Activated naive CD4-positive, alpha-beta T cell treated with anti-CD3 and anti-CD28 coated beads for 36 hours (primary cell): ENCODE results near the gene PCSK1. TPM values are rescaled to one million over a fixed set of nuclear protein-coding genes. Genes with fewer than 3 reads are reported as not detected.
"Not testable (repeated sequence)": the region's sequence is repeated elsewhere in the genome, so short reads cannot be mapped to it uniquely, and the experiment has no call there.

Source experiments
- CTCF ChIA-PET: fragments of 350-600 bp; sonication (Branson Sonifier 250); formaldehyde crosslinking; loops from one replicate; lab custom pipeline; 2021; ENCODE audit warnings: antibody characterized with exemption; lab: Charles Lee
- DNase-seq: peaks from one replicate; pipeline ENCODE4 v3.0.0-alpha.2; 2020
- H3K27ac Mint-ChIP-seq: one replicate; pipeline ENCODE4 v1.8.0; 2021; ENCODE audit warnings: mild to moderate bottlenecking, mixed read lengths
- H3K27me3 Mint-ChIP-seq: one replicate; pipeline ENCODE4 v1.8.0; 2021; ENCODE audit warnings: low read depth, mixed read lengths
- H3K36me3 Mint-ChIP-seq: one replicate; pipeline ENCODE4 v1.8.0; 2021; ENCODE audit warnings: low read depth, mixed read lengths
- H3K4me1 Mint-ChIP-seq: one replicate; pipeline ENCODE4 v1.8.0; 2021; ENCODE audit warnings: low read depth, mixed read lengths
- H3K4me3 Mint-ChIP-seq: one replicate; pipeline ENCODE4 v1.8.0; 2021; ENCODE audit warnings: mild to moderate bottlenecking, moderate library complexity, mixed read lengths
- H3K9me3 Mint-ChIP-seq: one replicate; pipeline ENCODE4 v1.8.0; 2021; ENCODE audit warnings: mixed read lengths
- intact Hi-C: fragments of 100-400 bp; cut with micrococcal nuclease; formaldehyde crosslinking; loops from one replicate; pipeline ENCODE4 v1.15.1; 2023
- total RNA-seq, 2 experiments: library from RNA; stranded (reverse); gene quantifications; one replicate each; pipeline ENCODE4 v1.2.3, GENCODE V29; 2021

PCSK1 gene
- total RNA-seq, 2 experiments from 2014 or later: not detected

DNA sequence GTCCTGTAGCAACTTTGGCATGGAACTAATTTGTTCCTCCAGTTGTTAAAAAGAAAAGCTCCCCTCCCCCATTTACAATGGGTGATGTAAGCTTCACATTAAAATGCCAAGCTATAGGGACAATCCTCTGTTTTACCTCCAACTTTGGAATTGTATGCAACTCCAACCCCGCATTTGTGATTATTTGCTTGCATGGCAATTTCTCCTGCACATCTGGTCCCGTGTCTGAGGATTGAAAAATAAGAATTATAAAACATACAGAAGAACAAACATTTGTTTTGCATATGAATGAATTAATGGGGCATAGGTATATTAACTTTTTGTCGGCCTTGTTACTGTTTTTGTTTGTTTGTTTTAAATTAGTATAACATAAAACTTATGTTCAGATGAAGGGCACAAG lies 17.2 kb downstream of the PCSK1 start:
- no peak overlapping the region for H3K27ac Mint-ChIP-seq
- no peaks in the 10 kb centered on the region for H3K27me3 Mint-ChIP-seq
- DNase-seq: no peak
- no peaks in the 10 kb centered on the region for H3K4me1 Mint-ChIP-seq
- intact Hi-C loops: no loop called here
- CTCF ChIA-PET: no interaction called here
- H3K36me3 Mint-ChIP-seq: no peaks in the 10 kb centered on the region
- H3K4me3 Mint-ChIP-seq: no peak overlapping the region
- no peaks in the 10 kb centered on the region for H3K9me3 Mint-ChIP-seq

DNA sequence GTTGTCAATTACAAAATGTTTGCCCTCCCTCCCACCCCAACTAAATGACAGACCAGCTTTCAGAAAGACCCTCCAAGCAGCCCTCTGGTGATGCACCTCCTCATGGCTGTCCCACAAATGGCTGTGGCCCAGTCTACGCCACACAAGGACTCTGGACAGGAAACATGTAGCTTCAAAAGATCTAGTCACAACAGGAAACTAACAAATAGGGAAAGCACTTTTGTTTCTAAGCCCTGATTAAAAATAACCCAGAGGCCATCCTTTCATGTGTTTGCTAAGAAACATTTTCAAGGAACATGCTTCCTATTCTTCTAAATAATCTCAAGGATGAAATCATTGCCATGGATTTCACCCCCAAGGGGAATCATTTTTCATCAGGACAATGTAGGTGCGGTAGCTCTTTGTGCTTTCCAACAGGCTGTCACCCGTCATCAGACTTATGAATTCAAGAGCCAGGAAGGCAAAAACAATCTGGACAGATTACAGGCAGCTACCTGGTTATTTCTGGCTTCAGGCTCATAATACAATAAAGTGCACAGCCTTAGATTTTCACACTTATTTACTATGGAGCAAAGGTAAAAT lies 20.1 kb downstream of the PCSK1 start:
- Mint-ChIP-seq H3K36me3 (no peaks in the 10 kb centered on the region), H3K4me3 (no peak overlapping the region), H3K9me3 (no peaks in the 10 kb centered on the region), H3K27ac (no peak overlapping the region), H3K4me1 (no peaks in the 10 kb centered on the region), H3K27me3 (no peaks in the 10 kb centered on the region)
- CTCF ChIA-PET: no interaction called here
- DNase-seq: no peak
- intact Hi-C loops: no loop called here

DNA sequence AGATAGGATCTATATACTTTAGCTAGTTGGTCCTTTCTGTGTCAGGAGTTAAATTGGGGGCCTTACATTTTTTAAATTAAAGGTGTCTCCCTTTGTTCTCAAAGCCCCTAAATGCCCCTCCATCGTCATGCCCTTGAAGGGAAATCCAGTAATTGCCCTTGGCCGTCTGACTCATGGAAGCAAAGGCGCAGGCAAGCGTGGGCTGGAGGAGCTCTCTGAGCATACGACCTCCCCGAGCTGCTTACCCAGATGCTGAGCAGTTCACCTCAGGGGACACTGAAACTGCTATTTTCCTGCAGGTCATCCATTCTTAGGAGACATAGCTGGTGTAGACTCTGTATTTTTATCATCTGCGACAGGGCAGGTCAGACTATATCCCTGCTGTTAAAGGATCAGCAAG lies 23.0 kb downstream of the PCSK1 start:
- no peak overlapping the region for H3K27ac Mint-ChIP-seq
- no peaks in the 10 kb centered on the region for H3K4me1 Mint-ChIP-seq
- no peaks in the 10 kb centered on the region for H3K27me3 Mint-ChIP-seq
- H3K4me3 Mint-ChIP-seq: no peak overlapping the region
- H3K9me3 Mint-ChIP-seq: no peaks in the 10 kb centered on the region
- no peak for DNase-seq
- no peaks in the 10 kb centered on the region for H3K36me3 Mint-ChIP-seq
- intact Hi-C loops: no loop called here
- CTCF ChIA-PET: no interaction called here

DNA sequence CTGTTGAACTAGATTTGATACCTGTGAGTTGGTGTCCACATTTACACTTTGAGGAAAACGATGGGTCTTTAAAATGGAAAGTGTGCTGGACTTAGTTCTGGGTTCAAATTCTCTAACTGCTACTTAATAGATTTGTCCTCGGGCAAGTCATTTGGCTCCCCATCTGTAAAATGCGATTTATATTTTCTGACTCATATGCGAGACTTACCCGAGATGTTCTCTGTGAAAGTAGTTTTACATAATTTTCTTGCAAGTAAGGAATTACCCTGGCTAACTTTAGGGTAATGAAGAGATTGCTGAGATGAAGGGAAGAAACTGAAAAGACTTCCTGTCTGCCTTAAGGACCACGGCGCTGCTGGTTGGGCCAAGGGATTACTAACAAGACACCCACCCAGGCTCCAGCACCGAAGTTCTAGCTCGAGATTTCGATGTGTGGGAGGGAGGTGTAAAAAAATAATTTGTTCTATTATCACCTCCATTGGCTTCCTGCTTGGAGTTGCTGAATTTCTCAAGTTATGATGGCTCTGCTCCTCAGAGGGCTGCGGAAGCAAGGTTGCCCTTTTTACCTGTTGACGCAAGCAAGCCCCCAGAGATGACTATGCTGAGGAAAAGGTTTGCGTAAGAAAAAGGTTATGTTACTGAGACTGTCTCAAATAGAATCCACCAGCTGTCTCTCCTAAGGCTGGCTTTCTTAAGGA lies 24.1 kb downstream of the PCSK1 start:
- no peaks in the 10 kb centered on the region for H3K4me1 Mint-ChIP-seq
- no peak overlapping the region for H3K4me3 Mint-ChIP-seq
- H3K9me3 Mint-ChIP-seq: no peaks in the 10 kb centered on the region
- no peak for DNase-seq
- intact Hi-C loops: no loop called here
- H3K27me3 Mint-ChIP-seq: no peaks in the 10 kb centered on the region
- CTCF ChIA-PET: no interaction called here
- no peaks in the 10 kb centered on the region for H3K36me3 Mint-ChIP-seq
- H3K27ac Mint-ChIP-seq: no peak overlapping the region

DNA sequence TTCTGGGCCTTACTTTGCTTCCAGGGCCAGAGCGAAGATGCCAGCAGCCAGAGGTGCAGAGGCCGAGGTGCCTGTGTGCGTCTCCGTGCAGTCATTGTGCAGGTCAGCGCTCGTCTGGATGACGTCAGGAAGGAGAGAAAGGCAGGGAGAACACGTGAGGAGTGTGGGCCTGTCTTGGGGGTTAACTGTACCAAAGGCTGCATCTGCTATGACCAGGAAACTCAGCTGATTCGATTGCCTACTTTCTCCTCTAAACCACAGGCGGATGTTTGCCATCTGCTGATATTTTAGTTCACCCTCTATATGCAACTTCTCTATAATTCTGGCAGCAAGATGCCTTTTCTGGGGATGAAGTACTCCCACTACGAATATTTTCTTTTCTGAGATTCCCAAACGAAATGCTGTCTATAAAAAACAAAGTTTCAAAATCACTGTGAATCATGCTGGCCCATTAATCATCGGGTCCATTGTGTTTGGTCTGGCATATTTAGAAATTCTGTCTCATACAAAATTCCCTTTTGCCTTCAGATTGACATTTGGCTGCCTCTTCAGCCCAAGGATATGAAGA lies 24.8 kb downstream of the PCSK1 start:
- H3K9me3 Mint-ChIP-seq: no peaks in the 10 kb centered on the region
- no peaks in the 10 kb centered on the region for H3K27me3 Mint-ChIP-seq
- H3K36me3 Mint-ChIP-seq: no peaks in the 10 kb centered on the region
- no peak overlapping the region for H3K27ac Mint-ChIP-seq
- no peak for DNase-seq
- intact Hi-C loops: no loop called here
- H3K4me1 Mint-ChIP-seq: no peaks in the 10 kb centered on the region
- CTCF ChIA-PET: no interaction called here
- H3K4me3 Mint-ChIP-seq: no peak overlapping the region

DNA sequence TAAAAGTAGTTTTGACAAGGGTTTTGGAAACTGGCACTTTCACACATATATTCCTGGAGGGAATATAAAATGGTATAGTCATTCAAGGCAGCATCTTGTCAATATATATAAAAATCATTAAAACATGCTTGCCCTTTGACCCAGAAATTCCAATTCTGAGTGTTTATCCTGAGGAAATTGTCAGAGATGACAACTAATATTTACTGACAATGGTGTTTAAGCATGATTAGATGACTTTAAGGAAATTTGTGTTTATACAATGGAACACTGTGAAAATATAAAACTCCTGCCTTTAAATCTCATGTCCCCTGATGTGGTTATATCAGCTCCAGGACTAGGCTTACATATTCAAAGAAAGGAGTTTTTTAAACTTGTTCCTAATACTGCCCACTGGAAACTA lies 25.6 kb downstream of the PCSK1 start:
- intact Hi-C loops: no loop called here
- Mint-ChIP-seq H3K27me3 (no peaks in the 10 kb centered on the region), H3K9me3 (no peaks in the 10 kb centered on the region), H3K27ac (no peak overlapping the region), H3K36me3 (no peaks in the 10 kb centered on the region), H3K4me1 (no peaks in the 10 kb centered on the region), H3K4me3 (no peak overlapping the region)
- CTCF ChIA-PET: no interaction called here
- DNase-seq: no peak

DNA sequence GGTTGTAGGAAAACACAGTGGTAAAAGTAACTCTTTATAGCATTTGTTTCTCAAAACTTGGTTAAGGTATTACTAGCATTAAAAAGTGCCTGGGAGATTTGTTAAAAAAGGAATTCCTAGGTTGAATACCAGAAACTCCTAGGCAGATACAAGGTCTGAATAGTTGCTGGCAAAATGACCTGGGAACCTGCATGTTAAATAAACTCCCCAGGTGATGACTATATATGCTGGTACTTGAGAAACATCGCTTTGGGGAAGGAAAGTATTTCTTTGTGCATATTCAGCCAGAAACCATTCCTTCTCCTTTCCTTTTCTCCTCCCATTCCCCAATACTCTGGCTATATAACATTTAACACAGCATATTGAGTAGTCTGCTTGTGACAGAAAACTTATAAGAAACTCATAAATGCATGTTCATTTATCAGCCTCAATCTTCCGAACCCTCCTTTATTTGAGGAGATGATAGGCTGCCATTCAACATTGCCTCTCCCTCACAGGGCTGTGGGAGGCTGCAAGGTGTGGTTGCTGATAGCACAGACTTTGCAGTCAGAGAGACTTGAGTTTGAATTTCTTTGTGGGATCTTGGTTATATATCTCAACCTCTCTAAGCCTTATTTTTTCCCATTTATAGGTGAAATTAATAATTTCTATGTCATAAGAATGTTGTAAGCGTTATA lies 28.7 kb downstream of the PCSK1 start:
- no peaks in the 10 kb centered on the region for H3K36me3 Mint-ChIP-seq
- H3K27me3 Mint-ChIP-seq: no peaks in the 10 kb centered on the region
- CTCF ChIA-PET: interaction anchor here (1.1 kb wide), 1 partner anchor 177 kb away, joined by 3 read pairs; no protein-coding TSS in a partner anchor
- no peaks in the 10 kb centered on the region for H3K4me1 Mint-ChIP-seq
- no peak overlapping the region for H3K4me3 Mint-ChIP-seq
- intact Hi-C loops: no loop called here
- DNase-seq: no peak
- no peaks in the 10 kb centered on the region for H3K9me3 Mint-ChIP-seq
- no peak overlapping the region for H3K27ac Mint-ChIP-seq

DNA sequence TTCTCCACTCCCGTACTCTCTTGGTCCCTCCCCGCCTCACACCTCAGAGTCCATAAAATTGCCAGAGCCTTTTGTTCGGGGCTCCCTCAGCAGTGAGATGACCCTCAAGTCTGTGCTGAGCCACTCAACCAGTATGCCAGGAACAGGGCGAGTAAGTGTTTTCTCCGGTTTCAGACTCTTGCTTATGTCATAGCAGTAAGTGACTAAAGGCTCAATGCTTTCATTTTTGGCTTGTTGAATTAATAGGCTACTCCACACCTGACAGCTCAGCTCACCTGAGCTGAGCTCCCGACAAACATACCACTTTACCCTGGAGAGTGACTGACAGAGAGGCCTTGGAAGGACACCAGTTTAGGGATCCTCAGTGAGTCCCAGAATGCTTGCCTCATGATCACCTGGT lies 30.5 kb downstream of the PCSK1 start:
- intact Hi-C loops: no loop called here
- no peak overlapping the region for H3K4me3 Mint-ChIP-seq
- H3K27me3 Mint-ChIP-seq: no peaks in the 10 kb centered on the region
- no peaks in the 10 kb centered on the region for H3K9me3 Mint-ChIP-seq
- no peak overlapping the region for H3K27ac Mint-ChIP-seq
- H3K36me3 Mint-ChIP-seq: no peaks in the 10 kb centered on the region
- CTCF ChIA-PET: no interaction called here
- no peaks in the 10 kb centered on the region for H3K4me1 Mint-ChIP-seq
- no peak for DNase-seq

DNA sequence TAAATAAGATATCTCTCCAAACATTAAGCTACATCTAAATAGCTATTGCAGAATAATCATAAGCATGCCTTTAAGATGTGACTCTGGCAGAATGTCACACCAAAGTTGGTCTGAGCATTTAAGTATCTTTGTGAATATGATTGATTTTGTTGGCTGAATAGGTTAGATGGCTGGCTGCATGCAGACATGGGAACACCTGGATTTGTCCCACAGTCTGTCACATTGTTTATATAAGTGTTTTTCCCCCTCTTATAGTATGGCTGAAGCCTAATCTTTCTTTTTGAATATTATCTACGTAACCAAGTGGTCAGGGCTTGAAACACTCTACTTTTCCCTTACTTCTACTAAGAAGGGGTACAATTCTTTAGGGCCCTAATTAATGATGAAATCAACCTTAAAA lies 36.2 kb downstream of the PCSK1 start:
- CTCF ChIA-PET: interaction anchor here (0.6 to 1.1 kb wide), 3 partner anchors 13 to 473 kb away, joined by 3 read pairs; no protein-coding TSS in a partner anchor
- H3K9me3 Mint-ChIP-seq: peaks cover 2% of the 10 kb centered on the region
- H3K27ac Mint-ChIP-seq: no peak overlapping the region
- no peak for DNase-seq
- H3K36me3 Mint-ChIP-seq: no peaks in the 10 kb centered on the region
- intact Hi-C loops: no loop called here
- H3K27me3 Mint-ChIP-seq: peaks cover 3% of the 10 kb centered on the region
- no peak overlapping the region for H3K4me3 Mint-ChIP-seq
- no peaks in the 10 kb centered on the region for H3K4me1 Mint-ChIP-seq

DNA sequence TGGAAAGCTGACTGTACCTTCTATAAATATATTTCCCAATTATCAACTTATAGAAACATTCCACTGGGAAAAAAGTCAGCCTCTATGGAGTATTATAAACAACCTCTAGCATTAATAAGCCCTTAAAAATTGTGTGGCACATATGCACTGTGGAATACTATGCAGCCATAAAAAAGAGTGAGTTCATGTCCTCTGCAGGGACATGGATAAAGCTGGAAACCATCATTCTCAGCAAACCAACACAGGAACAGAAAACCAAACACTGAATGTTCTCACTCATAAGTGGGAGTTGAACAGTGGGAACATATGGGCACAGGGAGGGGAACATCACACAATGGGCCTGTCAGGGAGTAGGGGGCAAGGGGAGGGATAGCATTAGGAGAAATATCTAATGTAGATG lies 37.8 kb downstream of the PCSK1 start:
- H3K4me3 Mint-ChIP-seq, H3K4me1 Mint-ChIP-seq, H3K9me3 Mint-ChIP-seq, CTCF ChIA-PET, H3K36me3 Mint-ChIP-seq, DNase-seq, intact Hi-C loops, H3K27me3 Mint-ChIP-seq, H3K27ac Mint-ChIP-seq: not testable (repeated sequence)

DNA sequence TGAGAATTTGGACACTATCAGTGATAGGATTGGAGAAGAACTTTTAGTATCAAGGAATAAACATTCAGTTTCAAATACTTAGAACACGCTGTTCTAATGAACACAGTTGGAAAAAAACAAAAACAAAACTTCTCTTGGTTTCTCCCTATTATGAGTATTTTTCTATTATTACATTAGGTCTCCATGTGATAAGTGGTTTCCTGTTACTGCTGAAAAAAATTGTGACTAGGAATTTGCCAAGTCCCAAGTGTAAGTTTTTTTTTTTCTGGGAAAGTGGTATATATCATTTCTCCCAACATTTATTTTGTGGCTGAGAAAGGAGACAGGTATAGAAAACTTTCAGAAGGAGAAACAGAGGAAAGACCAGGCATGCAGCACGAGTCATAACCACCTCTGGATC lies 41.1 kb downstream of the PCSK1 start:
- Mint-ChIP-seq H3K4me3 (no peak overlapping the region), H3K4me1 (no peaks in the 10 kb centered on the region), H3K27ac (no peak overlapping the region), H3K9me3 (peaks cover 2% of the 10 kb centered on the region), H3K27me3 (peaks cover 3% of the 10 kb centered on the region), H3K36me3 (no peaks in the 10 kb centered on the region)
- CTCF ChIA-PET: no interaction called here
- intact Hi-C loops: no loop called here
- no peak for DNase-seq

DNA sequence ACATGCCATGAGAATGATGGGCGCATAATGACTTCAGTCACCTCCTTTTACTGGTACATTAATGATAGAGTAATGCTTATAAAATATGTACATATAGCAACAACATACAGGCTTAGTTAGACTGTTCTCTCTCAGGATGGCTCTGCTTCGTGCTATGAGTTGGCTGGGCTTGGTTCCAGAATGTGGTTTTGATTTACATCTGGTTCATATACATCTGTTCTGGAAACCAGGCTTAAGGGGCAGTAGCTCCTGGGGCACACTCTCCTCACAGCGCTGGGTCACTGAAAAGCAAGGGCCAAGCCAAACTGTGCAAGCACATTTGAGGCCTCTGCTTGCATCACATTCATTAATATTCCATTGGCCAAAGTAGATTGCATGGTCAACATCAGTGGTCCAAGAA lies 44.9 kb downstream of the PCSK1 start:
- Mint-ChIP-seq H3K9me3 (no peaks in the 10 kb centered on the region), H3K4me1 (no peaks in the 10 kb centered on the region), H3K27me3 (peaks cover 7% of the 10 kb centered on the region), H3K4me3 (no peak overlapping the region), H3K36me3 (no peaks in the 10 kb centered on the region), H3K27ac (no peak overlapping the region)
- no peak for DNase-seq
- intact Hi-C loops: no loop called here
- CTCF ChIA-PET: no interaction called here

DNA sequence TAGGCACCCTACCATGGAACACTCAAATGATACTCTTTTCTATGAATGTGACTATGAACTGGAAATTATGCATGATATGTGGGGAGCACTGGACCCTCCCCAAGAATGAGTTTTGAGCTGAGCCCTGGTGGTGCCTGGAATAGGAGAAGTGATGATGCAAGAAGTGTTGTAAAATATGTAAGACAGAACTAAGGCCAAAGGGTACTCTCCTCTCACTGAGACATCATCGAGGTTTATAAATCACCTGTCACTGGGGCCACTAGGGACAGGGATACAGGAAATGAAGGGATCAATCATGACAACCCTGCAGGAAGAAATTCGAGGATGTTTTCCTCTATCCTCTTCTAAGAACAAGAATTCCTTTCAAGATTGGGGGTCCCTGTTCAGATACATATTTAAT lies 45.4 kb downstream of the PCSK1 start:
- H3K27ac Mint-ChIP-seq: no peak overlapping the region
- peaks cover 11% of the 10 kb centered on the region for H3K27me3 Mint-ChIP-seq
- DNase-seq: no peak
- no peaks in the 10 kb centered on the region for H3K9me3 Mint-ChIP-seq
- intact Hi-C loops: no loop called here
- H3K36me3 Mint-ChIP-seq: no peaks in the 10 kb centered on the region
- no peaks in the 10 kb centered on the region for H3K4me1 Mint-ChIP-seq
- CTCF ChIA-PET: no interaction called here
- no peak overlapping the region for H3K4me3 Mint-ChIP-seq
